Kidney (tissue), 14 donors: ENCODE results near the gene TRIM40. TPM values are rescaled to one million over a fixed set of nuclear protein-coding genes. Genes with fewer than 3 reads are reported as not detected.

Source experiments
- DNase-seq, 5 donors: peaks; one replicate each; pipeline ENCODE4 v3.0.0-alpha.2; 2013 to 2020
- FAIRE-seq: peaks from 2 replicates; lab custom pipeline; 2012; peaks lifted over from hg19 to GRCh38; lab: Jason Lieb, UNC
- H3K27ac ChIP-seq, 2 donors: one replicate each; pipeline ENCODE4 v1.7.0; 2013; ENCODE audit warnings: low read depth in 2 of 2, low read length in 2 of 2, inconsistent platforms in 1 of 2
- H3K27me3 ChIP-seq: one replicate; pipeline ENCODE4 v1.7.1; 2013; ENCODE audit warnings: low read length, inconsistent platforms; ENCODE audit not compliant: control insufficient read depth, insufficient read depth
- H3K36me3 ChIP-seq, 3 donors: one replicate each; pipeline versions ENCODE4 v1.7.0 to v1.7.1; 2013; ENCODE audit warnings: low read length in 3 of 3, control low read depth in 1 of 3, inconsistent platforms in 1 of 3; ENCODE audit not compliant: insufficient read depth in 3 of 3, control insufficient read depth in 2 of 3
- H3K4me1 ChIP-seq, 3 donors: one replicate each; pipeline versions ENCODE4 v1.7.0 to v1.7.1; 2013; ENCODE audit warnings: low read length in 3 of 3, inconsistent platforms in 1 of 3, low read depth in 1 of 3; ENCODE audit not compliant: control insufficient read depth in 2 of 3, insufficient read depth in 2 of 3
- H3K4me3 ChIP-seq, 3 donors: one replicate each; pipeline versions ENCODE4 v1.7.0 to v1.8.1; 2013; ENCODE audit warnings: low read length in 3 of 3, control low read depth in 1 of 3, inconsistent platforms in 1 of 3
- H3K9ac ChIP-seq, 3 donors: one replicate each; pipeline versions ENCODE4 v1.7.0 to v1.7.1; 2013; ENCODE audit warnings: low read length in 3 of 3, control low read depth in 1 of 3, inconsistent platforms in 1 of 3
- H3K9me3 ChIP-seq, 3 donors: one replicate each; pipeline versions ENCODE4 v1.7.0 to v1.7.1; 2013; ENCODE audit warnings: low read length in 3 of 3, control low read depth in 1 of 3, inconsistent platforms in 1 of 3; ENCODE audit not compliant: control insufficient read depth in 2 of 3, insufficient read depth in 1 of 3
- CTCF ChIP-seq: IDR thresholded peaks from 3 replicates; pipeline ENCODE4 v1.5.1; 2012; ENCODE audit warnings: mild to moderate bottlenecking, moderate library complexity, borderline replicate concordance; ENCODE audit not compliant: insufficient read depth; ENCODE audit errors: extremely low read depth
- intact Hi-C: fragments of 100-400 bp; cut with DNase I; formaldehyde crosslinking; loops from one replicate; pipeline ENCODE4 v1.11.1; 2022
- polyA plus RNA-seq: library from polyadenylated mRNA; stranded (reverse); fragments of 350-450 nt; fragmentation: Illumina TruSeq; extraction: RNeasy Lipid Tissue Mini Kit (QIAGEN cat#74804); gene quantifications from one replicate; pipeline ENCODE4 v1.2.3, GENCODE V29; 2014; ENCODE audit warnings: low read depth, low replicate concordance; ENCODE audit not compliant: insufficient read depth
- total RNA-seq: library from RNA; stranded (reverse); fragmentation: NEBNext Ultra II Directional; extraction: Animal tissue kit (Norgen Biotek cat#: 25700); gene quantifications from one replicate; pipeline ENCODE4 v1.2.1, GENCODE V29; 2021
- donor health status: control.
- donor health status: control.
- donor health status: control.
- donor health status: control.
- donor health status: control.
- donor health status: DM: yes; HTN: yes; CAD: no.
- donor health status: Normal renal cell carcinoma (clear cell type).

The TRIM40 gene
- total and polyA plus RNA-seq, 2 donors from 2014 or later, result not detected

GRCh38 chr6:30092852-30093543, 42.9 kb upstream of the TRIM40 start:
- DNase-seq (no peak), FAIRE-seq (no peak)
- H3K27me3 ChIP-seq, result peaks cover 21% of the 10 kb centered on the region
- H3K9ac ChIP-seq, result no peak overlapping the region
- no peak overlapping the region for H3K4me3 ChIP-seq
- intact Hi-C loops, result no loop called here
- no peaks in the 10 kb centered on the region for H3K9me3 ChIP-seq
- no peaks in the 10 kb centered on the region for H3K36me3 ChIP-seq
- no peaks in the 10 kb centered on the region for H3K4me1 ChIP-seq
- no peak for TF ChIP-seq CTCF
- H3K27ac ChIP-seq, result no peak overlapping the region

- TF ChIP-seq CTCF, result no peak
- no peak overlapping the region for H3K4me3 ChIP-seq
Measured at GRCh38 chr6:30093951-30094661, 41.8 kb upstream of the TRIM40 start.

DNA sequence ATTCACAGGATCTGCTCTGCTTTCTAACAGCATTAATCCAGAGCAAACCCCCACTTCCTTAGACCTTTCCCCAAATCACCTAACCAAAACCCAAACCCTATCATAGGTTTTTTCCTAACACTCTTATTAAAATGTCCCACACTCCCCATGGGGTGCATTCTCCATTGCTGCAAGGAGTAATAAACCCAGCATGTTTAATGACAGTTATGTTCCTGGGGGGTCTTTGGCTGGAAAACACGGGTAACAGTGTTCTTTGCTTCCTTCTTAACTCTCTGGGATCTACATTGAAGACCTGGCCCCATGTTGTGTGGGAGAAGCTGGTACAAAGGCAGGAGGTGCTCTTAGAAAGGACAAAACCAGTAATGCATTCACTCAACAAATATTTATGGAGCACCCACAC, 39.1 kb upstream of the TRIM40 start:
- Histone ChIP-seq H3K36me3 (no peaks in the 10 kb centered on the region), H3K27ac (no peak overlapping the region), H3K4me1 (peaks cover 0 to 13% (median 8%) of the 10 kb centered on the region in 3 donors), H3K9me3 (no peaks in the 10 kb centered on the region), H3K4me3 (no peak overlapping the region), H3K9ac (no peak overlapping the region), H3K27me3 (peaks cover 51% of the 10 kb centered on the region)
- FAIRE-seq (no peak), DNase-seq (no peak)
- intact Hi-C loops, result no loop called here
- no peak for TF ChIP-seq CTCF

More at GRCh38 chr6:30093951-30094661, 41.8 kb upstream of the TRIM40 start:
- H3K27me3 ChIP-seq, result peaks cover 30% of the 10 kb centered on the region
- no peak overlapping the region for H3K27ac ChIP-seq
- no peaks in the 10 kb centered on the region for H3K9me3 ChIP-seq
- H3K9ac ChIP-seq, result no peak overlapping the region
- FAIRE-seq (no peak), DNase-seq (no peak)
- H3K36me3 ChIP-seq, result no peaks in the 10 kb centered on the region
- intact Hi-C loops, result no loop called here
- H3K4me1 ChIP-seq, result no peaks in the 10 kb centered on the region
